H1 (cell line): ENCODE results near the gene SLPI. TPM values are rescaled to one million over a fixed set of nuclear protein-coding genes. Genes with fewer than 3 reads are reported as not detected.

ENCODE experiments used
- CHD1 ChIP-seq: IDR thresholded peaks from 2 replicates; pipeline ENCODE4 v1.6.1; 2012; ENCODE audit warnings: low read depth, low read length, improper control_type of control experiment
- CHD7 ChIP-seq: fragments of 300-600 bp; sonication (generic); IDR thresholded peaks from 2 replicates; pipeline ENCODE4 v1.7.1; 2012; ENCODE audit warnings: low read length, moderate library complexity, mild to moderate bottlenecking, inconsistent platforms; ENCODE audit not compliant: insufficient replicate concordance
- KDM1A ChIP-seq: fragments of 200-600, 300-600 bp; sonication (generic); IDR thresholded peaks from 2 replicates; pipeline ENCODE4 v1.7.1; 2016; ENCODE audit warnings: mild to moderate bottlenecking, low read length, borderline replicate concordance
- KDM4A ChIP-seq: IDR thresholded peaks from one replicate; pipeline ENCODE4 v1.7.1; 2012; ENCODE audit warnings: low read depth, mild to moderate bottlenecking, moderate library complexity, low read length, inconsistent platforms; ENCODE audit not compliant: severe bottlenecking
- NANOG ChIP-seq: IDR thresholded peaks from 2 replicates; pipeline ENCODE4 v1.6.1; 2011; ENCODE audit warnings: low read length, low read depth, mild to moderate bottlenecking, inconsistent platforms; ENCODE audit not compliant: insufficient read depth, poor library complexity, severe bottlenecking
- NRF1 ChIP-seq: IDR thresholded peaks from 2 replicates; pipeline ENCODE4 v1.6.1; 2011; ENCODE audit warnings: mild to moderate bottlenecking, low read depth, low read length, improper control_type of control experiment
- SIX5 ChIP-seq: IDR thresholded peaks from 2 replicates; pipeline ENCODE4 v1.6.1; 2011; ENCODE audit warnings: mild to moderate bottlenecking, low read depth, low read length
- TAF1 ChIP-seq: IDR thresholded peaks from 2 replicates; pipeline ENCODE4 v1.6.1; 2011; ENCODE audit warnings: mild to moderate bottlenecking, low read depth, low read length
- TCF12 ChIP-seq: IDR thresholded peaks from 2 replicates; pipeline ENCODE4 v1.6.1; 2011; ENCODE audit warnings: low read depth, mild to moderate bottlenecking, low read length
- TEAD4 ChIP-seq: IDR thresholded peaks from 2 replicates; pipeline ENCODE4 v1.6.1; 2012; ENCODE audit warnings: low read depth, low read length, inconsistent platforms, mixed read lengths
- USF2 ChIP-seq: IDR thresholded peaks from 2 replicates; pipeline ENCODE4 v1.6.1; 2011; ENCODE audit warnings: low read length, improper control_type of control experiment
- polyA plus RNA-seq, 7 experiments: library from polyadenylated mRNA; depleted of rRNA in 3 of 7; stranded (reverse) in 5 of 7; unstranded in 2 of 7; fragments of >200 nt in 5 of 7; fragments of 200-250 nt in 2 of 7; gene quantifications; 1 replicate in 5 of 7; 2 replicates in 1 of 7; 4 replicates in 1 of 7; pipeline versions ENCODE4 v1.2.1 to v1.2.3, GENCODE V29; 2011 to 2013; ENCODE audit warnings: missing spikeins in 2 of 7, mixed read lengths in 2 of 7
- total RNA-seq: library from RNA; stranded (reverse); fragmentation: NEBNext Ultra II Directional; extraction: Animal tissue kit (Norgen Biotek cat#: 25700); gene quantifications from 2 replicates; pipeline ENCODE4 v1.2.1, GENCODE V29; 2021

The SLPI gene
- total and polyA plus RNA-seq, 2 of the 8 experiments (the other 6 are each of a cell fraction or from before 2014, with no cell fraction given), result not detected

GRCh38 chr20:45258664-45259063 is 4.3 kb upstream of the SLPI start (continued):
- TF ChIP-seq CHD7 (no peak), CHD1 (no peak), TCF12 (no peak), TEAD4 (no peak), KDM4A (no peak), NRF1 (no peak), KDM1A (no peak), NANOG (no peak), TAF1 (no peak), SIX5 (no peak), USF2 (no peak)
